HG03457 (cell line): ENCODE results near the gene NRP2.

Source experiments
- ATAC-seq: cut with Tn5 transposase; IDR thresholded peaks from one replicate; pipeline ENCODE4 v1.9.1; 2021; ENCODE audit warnings: moderate number of reproducible peaks; ENCODE audit not compliant: unreplicated experiment

Gene NRP2

DNA sequence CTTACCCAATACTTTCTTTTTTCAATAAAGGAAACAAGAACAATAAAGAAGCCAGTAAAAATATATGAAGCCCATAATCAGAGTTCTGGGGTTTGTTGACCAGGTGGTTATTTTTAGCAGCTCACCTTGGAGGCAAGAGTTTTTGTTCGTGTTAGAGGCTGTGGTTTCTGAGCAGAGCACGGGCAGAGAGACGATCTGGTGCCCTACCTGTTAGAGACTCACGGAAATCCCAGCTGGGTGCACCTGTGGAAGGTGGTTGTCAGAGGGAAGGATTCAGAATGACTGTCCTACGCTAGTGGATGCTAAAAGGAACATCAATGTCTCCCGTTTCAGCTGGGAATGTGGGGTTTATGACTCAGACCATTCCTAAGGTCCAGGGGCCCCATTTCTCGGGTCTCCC is 87.6 kb downstream of the NRP2 start:
- no peak for ATAC-seq

DNA sequence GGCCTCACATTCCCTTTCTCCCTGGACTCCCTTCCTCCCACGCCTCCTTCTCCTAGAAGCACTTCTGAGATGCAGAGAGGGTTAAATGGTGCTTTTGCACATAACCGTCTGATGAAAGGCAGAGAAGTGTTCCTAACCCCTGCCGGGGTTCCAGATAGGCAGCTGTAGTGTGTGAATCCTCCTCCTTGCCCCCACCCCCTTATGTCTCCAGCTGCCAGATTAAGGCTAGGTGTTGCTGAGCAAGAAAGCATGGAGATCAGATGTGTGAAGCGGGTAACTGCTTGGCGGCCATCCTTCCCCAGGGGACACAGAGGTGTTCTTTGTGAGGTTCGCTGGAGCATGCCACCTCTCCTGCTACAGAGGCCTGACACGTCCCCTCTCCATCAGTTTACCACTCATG is 88.3 kb downstream of the NRP2 start:
- no peak for ATAC-seq

DNA sequence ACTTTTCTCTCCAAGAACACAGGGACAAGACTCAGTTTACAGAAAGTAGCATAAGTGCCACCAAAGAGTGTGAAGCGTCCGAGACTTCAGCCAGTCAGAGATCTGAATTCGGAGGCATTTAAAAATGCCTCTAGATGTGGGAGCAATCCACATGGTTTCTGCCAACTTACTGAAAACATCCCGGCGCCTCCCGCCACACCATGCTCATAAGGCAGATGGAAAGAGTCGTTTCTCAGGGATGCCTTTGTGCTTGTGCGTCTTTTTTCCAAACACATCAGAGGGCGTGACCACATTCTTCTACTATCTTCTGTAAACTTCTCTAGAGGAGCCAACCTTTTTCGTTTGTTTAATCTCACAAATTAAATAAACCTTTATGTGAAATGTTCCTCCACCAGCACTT is 88.7 kb downstream of the NRP2 start:
- ATAC-seq, result no peak

- ATAC-seq, result no peak
These were observed 89.4 kb downstream of the NRP2 start for GRCh38 chr2:205771666-205772065.

DNA sequence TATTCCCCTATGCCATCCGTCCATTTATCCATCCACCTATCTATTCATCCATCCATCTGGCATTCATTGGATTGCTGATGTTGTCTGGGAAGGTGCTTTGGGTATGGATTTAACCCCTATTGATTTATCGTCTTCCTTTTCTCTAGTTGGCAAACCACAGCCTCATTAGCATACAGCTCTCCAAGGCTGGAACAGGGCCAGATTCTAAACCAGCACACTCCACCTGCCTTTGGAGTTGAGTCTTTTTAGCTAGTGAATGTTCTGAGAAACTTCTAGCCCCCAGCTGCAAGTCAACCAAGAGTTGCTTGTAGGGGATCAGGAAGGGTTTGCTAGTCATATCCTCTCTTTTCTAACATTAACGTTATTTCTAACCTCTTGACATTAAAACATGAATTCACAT is 90.7 kb downstream of the NRP2 start:
- ATAC-seq, result no peak

GRCh38 chr2:205773989-205774388 is 91.7 kb downstream of the NRP2 start:
- no peak for ATAC-seq

DNA sequence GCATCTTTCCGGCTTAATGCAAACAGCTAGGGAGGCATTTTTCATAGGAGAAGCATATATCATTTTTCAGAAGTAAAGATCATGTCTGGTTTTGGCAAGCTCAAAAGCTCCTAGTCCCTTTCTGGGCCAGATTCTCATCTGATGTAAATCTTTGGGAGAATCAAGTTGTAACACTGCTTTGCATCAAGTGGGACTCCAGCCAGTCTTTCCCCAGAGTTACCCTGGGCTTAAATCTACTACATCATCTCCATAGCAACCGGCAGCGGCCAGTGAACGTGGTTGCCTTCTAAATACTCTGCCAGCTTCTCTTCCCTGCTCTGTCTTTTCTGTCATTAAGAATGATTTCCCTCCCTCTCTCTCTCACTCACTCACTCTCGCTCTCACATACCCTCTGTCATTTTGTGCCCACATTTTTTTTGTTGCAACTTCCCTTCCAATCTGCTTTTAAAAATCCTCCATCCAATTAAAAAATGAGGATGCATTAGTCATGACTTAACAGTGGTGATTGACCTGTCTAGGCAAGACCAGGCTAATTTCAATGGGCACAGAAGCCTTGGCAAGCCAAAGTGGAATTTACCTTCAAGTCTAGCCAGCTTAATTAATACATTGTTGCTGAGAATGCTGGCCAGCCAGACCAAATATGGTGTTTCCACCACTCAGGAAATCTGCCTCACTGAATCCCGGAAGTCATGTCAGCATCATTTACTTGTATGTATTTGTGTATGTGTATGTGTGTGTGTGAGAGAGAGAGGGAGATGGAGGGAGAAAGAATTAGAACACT is 93.0 kb downstream of the NRP2 start:
- ATAC-seq, result no peak

- no peak for ATAC-seq
These were observed 93.8 kb downstream of the NRP2 start for GRCh38 chr2:205776139-205776538.

DNA sequence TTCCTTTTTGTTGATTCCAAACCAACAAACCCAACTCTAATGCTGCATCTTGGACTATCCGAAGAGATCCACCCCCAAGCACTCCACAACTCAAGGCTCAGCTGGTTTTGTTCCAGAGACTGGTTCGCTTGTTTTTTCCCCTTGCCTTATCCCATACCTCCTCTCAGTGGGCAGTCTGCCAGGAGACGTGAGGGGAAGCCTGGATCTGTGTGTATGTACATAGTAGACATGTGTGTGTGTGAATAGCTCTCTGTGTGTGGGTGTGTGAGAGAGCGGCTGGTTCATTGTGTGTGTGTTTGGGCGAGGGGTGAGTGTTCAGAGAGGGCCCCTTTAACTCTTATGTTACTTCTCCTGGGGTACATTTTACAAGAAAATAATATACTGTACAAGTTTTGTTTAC is 94.4 kb downstream of the NRP2 start:
- no peak for ATAC-seq

DNA sequence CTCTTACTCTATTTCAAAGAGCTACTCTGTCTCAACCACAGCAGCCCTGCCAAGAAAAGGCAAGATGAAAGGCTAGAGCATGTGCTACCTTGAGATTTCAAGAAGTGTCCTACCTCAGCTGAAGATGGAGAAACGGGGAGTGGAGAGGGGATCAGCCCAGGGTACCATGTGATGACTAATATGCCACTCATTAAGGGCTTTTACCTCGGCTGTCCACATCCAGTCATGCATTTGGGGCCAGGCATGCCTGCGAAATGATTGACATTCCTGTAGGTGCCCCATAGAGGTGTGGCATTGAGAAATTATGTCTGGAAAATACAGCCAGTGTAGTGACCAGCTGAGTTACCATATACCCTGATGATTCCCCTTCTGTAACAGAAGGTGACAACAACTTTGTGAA is 96.1 kb downstream of the NRP2 start:
- no peak for ATAC-seq

GRCh38 chr2:205780645-205781044 is 98.3 kb downstream of the NRP2 start:
- no peak for ATAC-seq

- no peak for ATAC-seq
These were observed 99.1 kb downstream of the NRP2 start for GRCh38 chr2:205781244-205781931.

DNA sequence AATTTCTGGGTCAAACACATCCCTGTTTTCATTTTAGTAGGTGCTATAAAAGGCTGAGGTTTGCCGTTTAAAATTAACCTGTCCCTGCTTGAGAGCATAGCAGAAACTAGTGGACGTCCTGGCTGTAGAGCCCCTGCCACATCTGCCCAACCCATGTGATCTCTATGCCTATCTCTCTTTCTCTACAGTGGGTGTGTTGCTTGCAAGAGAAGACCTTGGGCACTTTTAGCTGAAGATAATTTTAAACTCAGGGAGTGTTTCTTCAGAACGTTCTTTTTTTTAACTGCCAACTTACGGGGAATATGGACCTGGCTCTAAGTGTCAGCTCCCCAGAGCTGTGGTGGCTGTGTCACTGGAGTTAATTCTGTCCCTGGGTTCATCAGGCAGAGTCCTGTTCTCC is 100.6 kb downstream of the NRP2 start:
- ATAC-seq, result no peak

- no peak for ATAC-seq
These were observed 101.7 kb downstream of the NRP2 start for GRCh38 chr2:205783872-205784499.

GRCh38 chr2:205785507-205786260 is 103.4 kb downstream of the NRP2 start:
- no peak for ATAC-seq

DNA sequence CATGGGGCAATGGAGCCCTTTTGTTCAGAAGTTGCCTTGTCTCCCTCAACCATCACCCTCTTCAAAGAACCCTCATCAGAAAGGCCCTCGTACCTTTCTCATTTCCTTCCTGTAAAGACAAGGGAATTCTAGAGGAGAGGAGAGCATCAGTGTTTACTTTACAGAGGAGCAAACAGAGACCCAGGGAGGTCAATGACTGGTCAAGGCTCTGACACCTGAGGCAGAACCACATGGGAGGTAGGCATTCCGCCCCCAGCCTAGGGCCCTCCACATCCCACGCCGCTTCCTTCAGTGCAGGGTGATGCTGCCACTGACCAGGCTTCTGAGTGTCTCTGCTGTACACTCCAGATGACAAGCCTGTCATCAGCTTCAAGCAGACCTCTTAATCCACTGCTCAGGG is 104.7 kb downstream of the NRP2 start:
- no peak for ATAC-seq

GRCh38 chr2:205787761-205788160 is 105.5 kb downstream of the NRP2 start:
- no peak for ATAC-seq

DNA sequence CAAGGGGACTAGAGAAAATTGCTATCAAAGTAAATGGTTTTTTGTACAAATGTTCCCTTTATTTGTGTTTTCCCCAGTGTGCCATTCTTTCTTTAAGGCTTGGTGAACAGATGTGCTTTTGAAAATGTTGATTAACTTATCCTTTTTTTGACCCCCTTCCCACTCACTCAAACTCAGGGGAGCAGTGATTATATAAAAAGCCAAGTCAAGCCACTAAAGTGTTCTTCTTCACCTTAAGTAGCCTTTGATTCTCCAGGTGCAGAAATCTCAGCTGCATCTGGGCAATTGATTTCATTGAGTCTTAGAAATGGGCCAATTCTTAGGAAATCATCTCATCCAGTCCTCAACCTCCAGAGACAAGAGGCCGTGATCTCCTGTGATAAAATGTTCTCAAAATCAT is 107.6 kb downstream of the NRP2 start:
- ATAC-seq, result no peak

DNA sequence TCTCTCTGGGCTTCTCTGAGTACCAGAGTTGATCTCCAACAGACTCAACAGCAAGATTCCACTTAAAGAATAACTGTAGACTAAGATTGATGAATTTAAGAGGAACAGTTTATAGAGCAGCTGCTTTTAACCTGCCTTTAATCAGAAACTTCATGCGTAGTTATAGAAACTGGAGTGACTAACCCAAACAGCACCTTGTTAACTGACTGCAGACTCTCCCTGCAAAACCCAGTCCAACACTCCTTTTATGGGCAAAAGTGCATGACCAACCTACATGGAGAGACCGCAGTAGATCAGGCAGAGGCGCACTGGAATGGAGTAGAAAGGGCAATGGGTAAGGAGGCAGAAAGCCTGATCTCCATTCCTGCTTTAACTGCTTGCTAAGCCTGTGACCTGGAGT is 110.6 kb downstream of the NRP2 start:
- no peak for ATAC-seq

DNA sequence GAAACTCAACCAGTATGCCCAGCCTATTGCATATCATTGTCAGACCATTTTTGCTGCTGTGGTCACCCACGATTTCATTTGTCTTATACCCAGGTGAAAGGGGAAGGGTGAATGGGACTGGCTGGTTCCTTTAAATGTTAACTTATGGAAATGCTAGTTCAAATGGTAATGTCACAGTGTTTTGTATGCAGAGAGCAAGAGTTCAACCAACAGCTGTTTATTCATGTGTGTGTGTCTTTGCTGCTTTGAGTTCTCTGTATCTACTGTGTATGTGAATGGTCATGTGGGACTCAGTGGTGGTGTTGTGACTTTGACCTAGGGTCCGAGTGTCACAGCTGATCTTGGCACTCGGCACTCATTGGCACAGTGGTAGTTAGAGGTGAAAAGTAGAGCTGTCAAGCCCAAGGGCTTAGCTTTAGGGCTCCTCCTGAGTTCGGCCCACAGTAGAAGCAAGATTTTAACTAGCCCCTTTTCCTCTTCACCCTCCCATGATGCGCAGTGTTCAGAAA is 114.6 kb downstream of the NRP2 start:
- ATAC-seq, result no peak

GRCh38 chr2:205797866-205798265 is 115.6 kb downstream of the NRP2 start:
- ATAC-seq, result no peak
